Anterior cingulate cortex (tissue), 58 donors: Measurements from ENCODE around the gene IGF1.

Source experiments
- DNase-seq, 58 donors: peaks; one replicate each; lab custom pipeline; 2025; lab: John Stamatoyannopoulos, UW

The IGF1 gene

GRCh38 chr12:102480406-102480805, at the start of gene IGF1:
TSS of gene IGF1 (minus strand) at chr12:102480563. CDS start at chr12:102480381, 182 bp downstream.
- peak in 3 of 58 donors; percentile 22 to 51 (median 41) for DNase-seq

- no peak for DNase-seq
These were observed 47.7 kb upstream of the IGF1 start for GRCh38 chr12:102528111-102528510.

- DNase-seq: no peak
These were observed 46.9 kb upstream of the IGF1 start for GRCh38 chr12:102527171-102527720.

- no peak for DNase-seq
These were observed 46.3 kb upstream of the IGF1 start for GRCh38 chr12:102526656-102527055.

GRCh38 chr12:102522768-102523167, 42.4 kb upstream of the IGF1 start:
- DNase-seq: no peak

- no peak for DNase-seq
These were observed 41.4 kb upstream of the IGF1 start for GRCh38 chr12:102521662-102522277.

GRCh38 chr12:102518871-102519270, 38.5 kb upstream of the IGF1 start:
- DNase-seq: no peak

GRCh38 chr12:102514696-102515095, 34.3 kb upstream of the IGF1 start:
- DNase-seq: no peak

- no peak for DNase-seq
These were observed 33.4 kb upstream of the IGF1 start for GRCh38 chr12:102513739-102514138.

GRCh38 chr12:102513272-102513671, 32.9 kb upstream of the IGF1 start:
- DNase-seq: no peak

GRCh38 chr12:102512523-102512922, 32.2 kb upstream of the IGF1 start:
- DNase-seq: no peak

GRCh38 chr12:102511575-102511974, 31.2 kb upstream of the IGF1 start:
- no peak for DNase-seq

GRCh38 chr12:102510463-102510862, 30.1 kb upstream of the IGF1 start:
- DNase-seq: no peak

GRCh38 chr12:102510031-102510430, 29.7 kb upstream of the IGF1 start:
- no peak for DNase-seq

- no peak for DNase-seq
These were observed 28.8 kb upstream of the IGF1 start for GRCh38 chr12:102509123-102509626.

GRCh38 chr12:102508052-102508451, 27.7 kb upstream of the IGF1 start:
- DNase-seq: no peak

- DNase-seq: no peak
These were observed 26.9 kb upstream of the IGF1 start for GRCh38 chr12:102507301-102507700.

- DNase-seq: no peak
These were observed 24.5 kb upstream of the IGF1 start for GRCh38 chr12:102504871-102505270.

GRCh38 chr12:102504280-102504679, 23.9 kb upstream of the IGF1 start:
- DNase-seq: peak in 4 of 58 donors; percentile 3 to 16 (median 10)

- DNase-seq: no peak
These were observed 23.5 kb upstream of the IGF1 start for GRCh38 chr12:102503831-102504230.

GRCh38 chr12:102503056-102503681, 22.8 kb upstream of the IGF1 start:
- peak in 2 of 58 donors; percentile 19 to 23 for DNase-seq

- no peak for DNase-seq
These were observed 21.4 kb upstream of the IGF1 start for GRCh38 chr12:102501773-102502172.
